Brain microvascular endothelial cell (primary cell): ENCODE results near the gene RFC1.
A peak's percentile ranks its signal among the peaks of the same experiment; 100 is the strongest.
"Not testable (repeated sequence)": the region's sequence is repeated elsewhere in the genome, so short reads cannot be mapped to it uniquely, and the experiment has no call there.

Source experiments
- DNase-seq: peaks from one replicate; pipeline ENCODE4 v3.0.0-alpha.2; 2020
- H3K27ac ChIP-seq: fragments of 250-450 bp; sonication (Bioruptor Pico); 2 replicates; pipeline ENCODE4 v1.5.1; 2020; ENCODE audit warnings: mild to moderate bottlenecking, moderate library complexity
- H3K27me3 ChIP-seq: fragments of 250-450 bp; sonication (Bioruptor Pico); replicated peaks from 2 replicates; pipeline ENCODE4 v1.5.1; 2020; ENCODE audit warnings: mild to moderate bottlenecking
- H3K36me3 ChIP-seq: fragments of 250-450 bp; sonication (Bioruptor Pico); replicated peaks from 2 replicates; pipeline ENCODE4 v1.5.1; 2020; ENCODE audit warnings: mild to moderate bottlenecking
- H3K4me3 ChIP-seq: 2 replicates; pipeline ENCODE4 v1.5.1; 2011; ENCODE audit warnings: low read depth, mild to moderate bottlenecking, control low read depth, low read length, moderate library complexity
- CTCF ChIP-seq: IDR thresholded peaks from 2 replicates; pipeline ENCODE4 v1.5.1; 2011; ENCODE audit warnings: low read depth, mild to moderate bottlenecking, moderate library complexity, low read length, control low read depth, inconsistent platforms; ENCODE audit errors: missing control alignments
- in situ Hi-C: cut with HindIII; loops from 2 replicates; pipeline ENCODE4 v1.10.0; 2017; ENCODE audit warnings: low sequenced_read_pairs, low pct_ligation_motif_present

RFC1 gene

GRCh38 chr4:39354254-39354552, 12.0 kb downstream of the RFC1 start:
- in situ Hi-C loops, result no loop called here
- H3K36me3 ChIP-seq, result no peaks in the 10 kb centered on the region
- DNase-seq, result no peak
- H3K27me3 ChIP-seq, result no peaks in the 10 kb centered on the region
- no peak for TF ChIP-seq CTCF
- no peak overlapping the region for H3K4me3 ChIP-seq
- peak overlapping the region; percentile 79 for H3K27ac ChIP-seq

DNA sequence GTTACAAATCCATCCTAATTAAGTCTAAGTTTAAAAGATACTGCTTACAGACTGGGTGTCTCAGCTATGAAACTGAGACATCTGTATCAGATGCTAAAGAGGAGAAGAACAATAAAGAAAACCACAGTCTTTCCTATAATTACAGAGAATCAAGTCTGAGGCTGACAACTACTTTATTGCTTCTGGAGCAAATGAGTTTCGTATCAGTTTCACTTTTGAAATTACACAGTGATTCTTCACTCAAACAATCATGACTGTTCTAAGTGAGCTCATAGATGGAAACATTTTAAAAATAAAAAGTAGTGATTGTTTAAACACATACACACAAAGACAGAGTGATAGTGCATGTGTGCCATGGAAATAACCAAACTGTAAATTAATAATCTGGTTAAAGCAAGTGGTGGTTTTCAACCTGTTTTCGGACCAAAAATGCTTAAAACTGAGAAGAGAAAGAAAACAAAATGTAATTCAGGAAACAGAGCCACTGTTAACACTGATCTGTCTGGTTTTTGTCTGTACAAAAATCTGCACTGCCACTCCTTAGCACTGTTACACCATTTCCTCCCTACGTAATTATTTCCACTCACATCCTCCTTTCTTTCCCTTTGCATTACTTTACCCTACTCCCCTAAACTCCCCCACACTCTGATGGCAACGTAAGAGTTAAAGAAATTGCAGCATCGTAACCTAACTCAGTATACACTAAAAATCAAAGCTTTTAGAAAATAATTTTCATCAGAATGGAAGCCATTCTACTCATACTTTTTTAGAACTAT, 12.5 kb downstream of the RFC1 start:
- Histone ChIP-seq H3K27me3 (no peaks in the 10 kb centered on the region), H3K4me3 (peak overlapping the region; percentile 9), H3K36me3 (no peaks in the 10 kb centered on the region), H3K27ac (peak overlapping the region; percentile 79)
- in situ Hi-C loops, result no loop called here
- no peak for DNase-seq
- TF ChIP-seq CTCF, result no peak

- DNase-seq, H3K4me3 ChIP-seq, in situ Hi-C loops, H3K36me3 ChIP-seq, H3K27me3 ChIP-seq: not testable (repeated sequence)
- peak overlapping the region; percentile 79 for H3K27ac ChIP-seq
Observed at GRCh38 chr4:39353149-39353477, 13.0 kb downstream of the RFC1 start.

DNA sequence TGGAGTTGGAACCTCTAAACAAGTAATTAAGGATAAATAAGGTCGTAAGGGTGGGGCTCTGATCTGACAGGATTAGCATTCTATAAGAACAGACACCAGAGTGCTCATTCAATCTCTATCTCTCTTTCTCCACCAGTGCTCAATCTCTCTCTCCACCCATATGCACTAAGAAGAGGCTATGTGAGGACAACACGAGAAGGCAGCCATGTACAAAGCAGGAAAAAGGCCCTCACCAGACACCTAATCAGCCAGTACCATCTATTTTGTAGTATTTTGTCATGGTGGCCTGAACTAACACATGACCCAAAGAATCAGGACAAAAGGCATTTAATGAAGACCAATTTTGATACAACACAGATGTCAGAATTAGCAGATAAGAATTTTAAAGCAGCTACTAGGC, 16.8 kb downstream of the RFC1 start:
- in situ Hi-C loops, result no loop called here
- H3K27me3 ChIP-seq, result no peaks in the 10 kb centered on the region
- no peak for DNase-seq
- H3K27ac ChIP-seq, result peak overlapping the region; percentile 33
- no peaks in the 10 kb centered on the region for H3K36me3 ChIP-seq
- no peak for TF ChIP-seq CTCF
- H3K4me3 ChIP-seq, result no peak overlapping the region

DNA sequence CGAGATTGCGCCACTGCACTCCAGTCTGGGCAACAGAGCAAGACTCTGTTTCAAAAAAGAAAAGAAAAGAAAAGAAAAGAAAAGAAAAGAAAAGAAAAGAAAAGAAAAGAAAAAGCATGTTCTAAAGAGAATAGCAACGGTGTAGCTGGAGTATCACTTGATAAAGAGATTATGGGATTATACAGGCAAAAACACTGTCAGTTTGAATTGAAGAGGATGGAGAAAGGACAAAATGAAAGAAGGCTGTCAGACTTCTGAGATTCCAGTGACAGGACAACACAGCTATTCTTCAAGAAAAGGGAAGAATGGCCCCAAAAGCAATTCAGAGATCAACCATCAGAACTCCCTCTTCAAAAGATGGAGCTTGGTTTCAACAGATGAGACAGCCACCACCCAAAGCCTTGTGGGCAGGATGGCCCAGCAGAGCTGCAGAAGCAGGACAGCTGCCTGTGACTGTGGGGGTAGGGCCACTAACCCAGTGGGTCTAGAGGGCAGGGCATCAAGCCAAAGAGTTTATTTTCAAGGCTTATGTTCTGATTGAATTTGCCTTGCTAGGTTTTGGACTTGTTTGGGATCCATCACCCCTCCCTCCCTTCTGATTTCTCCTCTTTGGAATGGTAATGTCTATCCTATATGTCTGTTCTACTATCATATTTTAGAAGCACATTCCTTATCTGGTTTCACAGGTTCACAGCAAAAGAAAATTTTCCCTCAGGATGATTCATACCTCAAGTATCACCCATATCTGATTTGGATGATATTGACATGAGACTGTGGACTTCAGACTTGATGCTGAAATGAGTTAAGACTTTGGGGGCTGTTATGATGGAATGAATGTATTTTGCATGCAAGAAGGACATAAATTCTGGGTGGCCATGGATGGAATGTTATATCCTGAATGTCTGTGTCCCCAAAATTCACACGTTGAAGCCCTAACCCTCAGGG, 17.5 kb downstream of the RFC1 start:
- Histone ChIP-seq H3K27ac (peak overlapping the region; percentile 33), H3K36me3 (no peaks in the 10 kb centered on the region), H3K27me3 (no peaks in the 10 kb centered on the region), H3K4me3 (no peak overlapping the region)
- no peak for TF ChIP-seq CTCF
- peak; percentile 51 for DNase-seq
- in situ Hi-C loops, result no loop called here

DNA sequence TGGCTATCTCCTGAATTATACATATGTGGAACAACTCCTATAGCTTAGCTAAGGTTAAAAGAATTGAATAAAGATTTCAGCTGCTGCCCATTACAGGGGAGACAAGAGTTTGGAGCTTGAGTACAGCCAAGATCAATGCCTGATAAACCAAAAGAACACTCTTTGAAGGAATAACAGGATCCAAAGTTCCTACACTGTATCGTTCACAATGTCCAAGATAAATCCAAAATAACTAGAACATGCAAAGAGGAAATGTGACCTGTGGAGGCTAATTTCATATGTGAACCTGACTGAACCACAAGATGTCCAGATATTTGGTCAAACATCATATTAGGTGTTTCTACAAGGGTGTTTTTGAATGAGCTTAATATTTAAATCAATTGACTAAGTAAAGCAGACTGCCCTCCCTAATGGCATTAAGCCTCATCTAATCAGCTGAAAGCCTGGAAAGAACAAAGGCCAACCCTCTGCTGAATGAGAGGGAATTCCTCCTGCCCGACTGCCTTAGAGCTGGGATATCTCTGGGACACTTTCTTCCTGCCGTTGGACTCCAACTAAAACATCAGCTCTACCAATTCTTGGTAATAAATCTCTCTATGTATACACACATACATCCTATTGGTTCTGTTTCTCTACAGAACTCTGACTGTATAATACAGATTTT, 19.2 kb downstream of the RFC1 start:
- in situ Hi-C loops, result no loop called here

More for the DNA sequence above, 19.2 kb downstream of the RFC1 start:
- H3K36me3 ChIP-seq, result peaks cover 2% of the 10 kb centered on the region
- no peak for DNase-seq
- no peak overlapping the region for H3K4me3 ChIP-seq
- TF ChIP-seq CTCF, result no peak
- H3K27ac ChIP-seq, result no peak overlapping the region
- no peaks in the 10 kb centered on the region for H3K27me3 ChIP-seq
